Neuron (in vitro differentiated cells): ENCODE data around the gene R3HDM4.

Source experiments
- H2AFZ ChIP-seq: one replicate; pipeline ENCODE4 v1.6.1; 2013; ENCODE audit warnings: low read depth, mild to moderate bottlenecking, inconsistent platforms, low read length, moderate library complexity
- H3K27me3 ChIP-seq: one replicate; pipeline ENCODE4 v1.6.1; 2013; ENCODE audit warnings: low read length; ENCODE audit not compliant: insufficient read depth
- H3K36me3 ChIP-seq: one replicate; pipeline ENCODE4 v1.6.1; 2013; ENCODE audit warnings: low read length; ENCODE audit not compliant: insufficient read depth
- H3K4me1 ChIP-seq: one replicate; pipeline ENCODE4 v1.6.1; 2013; ENCODE audit warnings: low read length; ENCODE audit not compliant: insufficient read depth
- H3K4me3 ChIP-seq: 2 replicates; pipeline ENCODE4 v1.5.1; 2013; ENCODE audit warnings: mild to moderate bottlenecking, low read length, moderate library complexity
- H3K9me3 ChIP-seq: one replicate; pipeline ENCODE4 v1.6.1; 2013; ENCODE audit warnings: low read length

The R3HDM4 gene

GRCh38 chr19:931860-932647, 19.0 kb upstream of the R3HDM4 start:
- Histone ChIP-seq H3K27me3 (no peaks in the 10 kb centered on the region), H3K4me3 (no peak overlapping the region), H3K36me3 (peaks cover 27% of the 10 kb centered on the region)

GRCh38 chr19:929891-930258, 16.9 kb upstream of the R3HDM4 start:
- H3K4me3 ChIP-seq, result no peak overlapping the region
- no peaks in the 10 kb centered on the region for H3K9me3 ChIP-seq
- peaks cover 18% of the 10 kb centered on the region for H3K4me1 ChIP-seq
- H2AFZ ChIP-seq, result no peak overlapping the region
- H3K27me3 ChIP-seq, result no peaks in the 10 kb centered on the region
- peaks cover 21% of the 10 kb centered on the region for H3K36me3 ChIP-seq

More at GRCh38 chr19:931860-932647, 19.0 kb upstream of the R3HDM4 start:
- H2AFZ ChIP-seq, result no peak overlapping the region
- peaks cover 4% of the 10 kb centered on the region for H3K9me3 ChIP-seq
- peaks cover 15% of the 10 kb centered on the region for H3K4me1 ChIP-seq

- no peak overlapping the region for H3K4me3 ChIP-seq
- H3K4me1 ChIP-seq, result peaks cover 21% of the 10 kb centered on the region
- H3K9me3 ChIP-seq, result no peaks in the 10 kb centered on the region
- no peak overlapping the region for H2AFZ ChIP-seq
- no peaks in the 10 kb centered on the region for H3K27me3 ChIP-seq
- peaks cover 19% of the 10 kb centered on the region for H3K36me3 ChIP-seq
Measured at GRCh38 chr19:929203-929890, 16.3 kb upstream of the R3HDM4 start.

GRCh38 chr19:928471-929202, 15.6 kb upstream of the R3HDM4 start:
- Histone ChIP-seq H3K27me3 (no peaks in the 10 kb centered on the region), H3K4me3 (no peak overlapping the region), H3K9me3 (no peaks in the 10 kb centered on the region), H3K4me1 (peaks cover 21% of the 10 kb centered on the region), H2AFZ (no peak overlapping the region), H3K36me3 (peaks cover 16% of the 10 kb centered on the region)

GRCh38 chr19:927780-928401, 14.9 kb upstream of the R3HDM4 start:
- peak overlapping the region; percentile 99 for H3K4me3 ChIP-seq
- peaks cover 17% of the 10 kb centered on the region for H3K4me1 ChIP-seq
- no peaks in the 10 kb centered on the region for H3K27me3 ChIP-seq

GRCh38 chr19:927351-927779, 14.3 kb upstream of the R3HDM4 start:
- peaks cover 14% of the 10 kb centered on the region for H3K4me1 ChIP-seq
- H3K9me3 ChIP-seq, result no peaks in the 10 kb centered on the region
- peaks cover 9% of the 10 kb centered on the region for H3K36me3 ChIP-seq
- peak overlapping the region; percentile 99 for H3K4me3 ChIP-seq
- no peaks in the 10 kb centered on the region for H3K27me3 ChIP-seq
- H2AFZ ChIP-seq, result no peak overlapping the region

More at GRCh38 chr19:927780-928401, 14.9 kb upstream of the R3HDM4 start:
- H3K36me3 ChIP-seq, result peaks cover 12% of the 10 kb centered on the region
- H3K9me3 ChIP-seq, result no peaks in the 10 kb centered on the region
- H2AFZ ChIP-seq, result no peak overlapping the region

- Histone ChIP-seq H3K27me3 (no peaks in the 10 kb centered on the region), H3K36me3 (peaks cover 3% of the 10 kb centered on the region), H3K4me1 (peaks cover 16% of the 10 kb centered on the region), H3K4me3 (peak overlapping the region; percentile 99), H3K9me3 (no peaks in the 10 kb centered on the region), H2AFZ (peak overlapping the region; percentile 54)
Measured at GRCh38 chr19:926589-927350, 13.8 kb upstream of the R3HDM4 start.

GRCh38 chr19:926323-926588, 13.2 kb upstream of the R3HDM4 start:
- peak overlapping the region; percentile 99 for H3K4me3 ChIP-seq
- no peaks in the 10 kb centered on the region for H3K27me3 ChIP-seq
- H3K9me3 ChIP-seq, result no peaks in the 10 kb centered on the region
- peaks cover 16% of the 10 kb centered on the region for H3K4me1 ChIP-seq
- peaks cover 3% of the 10 kb centered on the region for H3K36me3 ChIP-seq
- H2AFZ ChIP-seq, result peak overlapping the region; percentile 54

- Histone ChIP-seq H3K4me3 (peak within 1 kb of the TSS; percentile 99), H3K4me1 (peaks cover 16% of the 10 kb centered on the region), H3K36me3 (peaks cover 3% of the 10 kb centered on the region), H2AFZ (peak within 1 kb of the TSS; percentile 86), H3K27me3 (no peaks in the 10 kb centered on the region), H3K9me3 (no peaks in the 10 kb centered on the region)
Measured at GRCh38 chr19:925526-926322, 12.7 kb upstream of the R3HDM4 start, which contains the start of gene ARID3A. Gene ARID3A (plus strand): TSS chr19:926035. CDS start chr19:929529, 3,494 bp downstream.

- H3K27me3 ChIP-seq, result no peaks in the 10 kb centered on the region
- H3K36me3 ChIP-seq, result peaks cover 3% of the 10 kb centered on the region
- H2AFZ ChIP-seq, result peak overlapping the region; percentile 86
- H3K4me3 ChIP-seq, result peak overlapping the region; percentile 99
- no peaks in the 10 kb centered on the region for H3K9me3 ChIP-seq
- peaks cover 16% of the 10 kb centered on the region for H3K4me1 ChIP-seq
Measured at GRCh38 chr19:925087-925525, 12.1 kb upstream of the R3HDM4 start.

GRCh38 chr19:924553-925086, 11.6 kb upstream of the R3HDM4 start:
- Histone ChIP-seq H2AFZ (no peak overlapping the region), H3K4me1 (peaks cover 16% of the 10 kb centered on the region), H3K36me3 (peaks cover under 1% of the 10 kb centered on the region), H3K4me3 (peak overlapping the region; percentile 99), H3K27me3 (no peaks in the 10 kb centered on the region), H3K9me3 (no peaks in the 10 kb centered on the region)
